Measurements from ENCODE around the gene IQCE. TPM values are rescaled to one million over a fixed set of nuclear protein-coding genes. Genes with fewer than 3 reads are reported as not detected.
A peak's percentile ranks its signal among the peaks of the same experiment; 100 is the strongest.

IQCE gene
- total RNA-seq, 1 experiment from 2014 or later: 35.8 TPM

- no peak for TF ChIP-seq EZH2 (IDR thresholded peaks at IDR 0.05; ENCODE audit: low read depth)
- TF ChIP-seq CTCF (conservative IDR thresholded peaks at IDR 0.05): no peak
- Histone ChIP-seq H3K27ac (no peak overlapping the region), H3K4me2 (peak overlapping the region; percentile 74; the same call in 1 of the 2 replicates), H3K79me2 (ENCODE audit: low read depth) (peaks cover 2% of the 10 kb centered on the region; the same call in 1 of the 2 replicates), H3K36me3 (ENCODE audit: low read depth) (no peaks in the 10 kb centered on the region), H3K9me2 (ENCODE audit: insufficient read depth) (no peaks in the 10 kb centered on the region), H3K4me1 (replicated peaks; ENCODE audit: insufficient read depth) (peaks cover 92% of the 10 kb centered on the region), H2AFZ (no peak overlapping the region), H3K9me3 (ENCODE audit: insufficient read depth, low read depth) (no peaks in the 10 kb centered on the region), H4K20me1 (ENCODE audit: insufficient read depth) (no peaks in the 10 kb centered on the region), H3K27me3 (ENCODE audit: insufficient read depth, low read depth) (no peaks in the 10 kb centered on the region), H3K4me3 (no peak overlapping the region), H3F3A (ENCODE audit: insufficient read depth, low read depth) (peaks cover 65% of the 10 kb centered on the region)
- CTCF ChIA-PET: interaction anchor here (0.5 to 0.7 kb wide), 2 partner anchors 17 to 39 kb away, joined by 3 read pairs; no protein-coding TSS in a partner anchor
- no peak for DNase-seq
- intact Hi-C loops (cut with micrococcal nuclease; ENCODE audit: unreplicated experiment): loop anchor here (10.0 kb wide), 2 partner anchors 302 to 992 kb away; partner anchors contain the start of gene MAFK
- POLR2A ChIA-PET (ENCODE audit: unreplicated experiment): interaction anchor here (0.5 to 0.8 kb wide), 2 partner anchors 93 to 1017 kb away, joined by 3 to 5 read pairs; no protein-coding TSS in a partner anchor
- no TSS peak for BruUV-seq (replicated peaks)
Measured at GRCh38 chr7:2526659-2527504, 31.9 kb upstream of the IQCE start.

- intact Hi-C loops (cut with micrococcal nuclease; ENCODE audit: unreplicated experiment): loop anchor here (2.0 to 10.0 kb wide), 3 partner anchors 27 to 993 kb away; partner anchors contain the start of genes BRAT1 and MAFK
- no peak for TF ChIP-seq EZH2 (IDR thresholded peaks at IDR 0.05; ENCODE audit: low read depth)
- TF ChIP-seq CTCF (conservative IDR thresholded peaks at IDR 0.05): no peak
- peak overlapping the region; percentile 23; the same call in 1 of the 2 replicates for H3K4me3 ChIP-seq
- no peaks in the 10 kb centered on the region for H3K79me2 ChIP-seq (ENCODE audit: low read depth)
- H3K36me3 ChIP-seq (ENCODE audit: low read depth): no peaks in the 10 kb centered on the region
- no peaks in the 10 kb centered on the region for H4K20me1 ChIP-seq (ENCODE audit: insufficient read depth)
- no TSS peak for BruUV-seq (replicated peaks)
- ChIA-PET CTCF (interaction anchor here (0.5 to 0.7 kb wide), 3 partner anchors 18 to 75 kb away, joined by 3 to 11 read pairs (median 11); partner anchors contain the start of gene BRAT1), POLR2A (ENCODE audit: unreplicated experiment) (interaction anchor here (0.5 to 0.8 kb wide), 4 partner anchors 92 to 1018 kb away, joined by 3 to 14 read pairs (median 4); no protein-coding TSS in a partner anchor)
- no peaks in the 10 kb centered on the region for H3K9me2 ChIP-seq (ENCODE audit: insufficient read depth)
- H3K27ac ChIP-seq: peak overlapping the region; percentile 19; the same call in 1 of the 2 replicates
- peaks cover 86% of the 10 kb centered on the region for H3K4me1 ChIP-seq (replicated peaks; ENCODE audit: insufficient read depth)
- H3K27me3 ChIP-seq (ENCODE audit: insufficient read depth, low read depth): no peaks in the 10 kb centered on the region
- peak overlapping the region; percentile 74 for H3K4me2 ChIP-seq
- H3K9me3 ChIP-seq (ENCODE audit: insufficient read depth, low read depth): no peaks in the 10 kb centered on the region
- H2AFZ ChIP-seq: no peak overlapping the region
- peak; percentile 82 to 83 for DNase-seq
- H3F3A ChIP-seq (ENCODE audit: insufficient read depth, low read depth): peaks cover 56% of the 10 kb centered on the region
Measured at GRCh38 chr7:2527505-2528467, 31.0 kb upstream of the IQCE start.

All from PC-9 (cell line).